Measurements from ENCODE around the gene PIR.
A peak's percentile ranks its signal among the peaks of the same experiment; 100 is the strongest.

Gene PIR

GRCh38 chrX:15343075-15343476, 150.1 kb downstream of the PIR start:
- DNase-seq = no peak

GRCh38 chrX:15340867-15341266, 152.3 kb downstream of the PIR start:
- no peak for DNase-seq

DNA sequence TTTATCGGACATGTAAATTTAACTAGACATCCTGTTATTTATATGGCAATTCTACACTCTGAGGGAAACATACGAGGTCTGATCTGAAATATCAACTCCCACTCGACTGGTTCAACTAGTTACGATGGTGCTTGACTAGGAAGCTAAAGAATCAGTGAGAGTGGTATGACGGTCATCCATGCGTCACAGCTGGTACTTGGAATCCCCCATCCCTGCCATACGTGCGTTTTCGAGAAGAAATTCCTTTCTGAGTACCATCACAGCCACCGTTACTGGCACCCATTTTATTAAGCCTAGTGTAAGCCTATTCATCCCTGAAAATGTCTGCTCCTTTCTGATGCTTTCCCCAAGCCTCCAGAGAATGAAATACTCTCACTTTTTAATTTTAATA, 157.1 kb downstream of the PIR start:
- DNase-seq = no peak

DNA sequence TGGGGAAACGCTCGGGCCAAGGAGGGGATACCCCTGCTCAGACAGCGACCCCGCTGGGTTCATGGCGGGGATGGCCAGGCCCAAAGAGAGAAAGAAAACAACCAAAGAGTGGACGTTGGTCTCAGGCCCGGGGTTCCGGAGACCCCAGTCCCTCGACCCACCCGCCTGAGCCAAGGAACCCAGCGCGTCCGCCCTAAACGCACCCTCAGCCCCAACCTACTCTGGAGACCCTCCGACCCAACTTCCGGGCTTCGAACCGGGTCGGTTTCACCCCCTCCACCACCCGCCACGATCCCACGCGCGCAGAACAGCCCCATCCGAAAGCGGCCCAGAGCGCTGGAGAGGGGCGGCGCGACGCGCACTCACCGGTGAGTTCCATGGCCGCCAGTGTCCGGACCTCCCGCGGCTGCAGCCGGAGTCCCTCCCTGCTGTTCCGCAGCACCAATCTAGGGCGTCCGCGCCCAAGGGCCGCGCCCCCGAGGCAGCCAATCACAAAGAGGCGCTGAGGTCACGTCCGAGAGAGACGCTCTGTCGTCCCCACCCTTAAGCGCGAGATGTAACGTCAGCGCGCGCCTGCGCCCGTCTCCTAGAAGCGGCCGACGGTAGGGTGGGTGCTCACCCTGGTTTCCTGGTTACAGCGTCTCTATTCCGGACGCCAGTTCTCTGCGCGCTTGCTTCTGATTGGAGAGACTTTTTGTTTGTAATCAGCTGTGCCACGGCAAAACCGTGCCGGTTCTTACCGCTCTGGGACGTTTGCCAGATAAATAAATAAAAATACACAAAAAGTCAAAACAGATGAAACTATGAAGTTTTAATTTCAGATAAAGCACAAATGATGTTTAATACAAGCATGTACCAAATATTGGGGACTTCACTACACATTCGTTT, 157.8 kb downstream of the PIR start, which contains the start of gene PIGA:
Gene PIGA (minus strand): TSS at position 389 of the 888 bp plus-strand sequence. CDS start 3,593 bp downstream, outside the sequence.
- DNase-seq = peak; percentile 65

All from NCI-H2029 treated with DMSO at 0.1 percent for 48 hours (cell line).